GM18511 (cell line): ENCODE data around the gene FSTL5.
A peak's percentile ranks its signal among the peaks of the same experiment; 100 is the strongest.

ENCODE experiments used
- ATAC-seq: cut with Tn5 transposase; IDR thresholded peaks from one replicate; pipeline ENCODE4 v1.9.1; 2021; ENCODE audit warnings: mild to moderate bottlenecking, moderate library complexity; ENCODE audit not compliant: unreplicated experiment

Gene FSTL5

DNA sequence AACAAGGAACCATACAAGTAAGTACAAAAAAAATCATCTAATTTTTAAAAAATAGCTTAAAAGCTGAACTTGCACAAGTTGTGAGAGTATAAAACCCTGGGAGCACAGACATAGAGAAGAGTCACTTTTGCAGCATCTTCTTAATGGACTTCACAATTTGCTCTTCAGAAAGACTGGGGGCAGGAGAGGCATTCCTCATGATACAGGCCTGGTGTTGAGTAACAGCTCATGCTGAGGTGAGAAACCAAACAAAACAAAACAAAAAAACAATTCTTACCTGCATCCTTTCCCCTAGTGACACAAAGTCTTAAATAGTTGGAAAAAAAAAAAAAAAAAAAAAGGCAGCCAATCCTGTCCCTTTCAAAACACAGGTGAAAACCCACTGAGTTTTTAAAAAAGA, 562.8 kb downstream of the FSTL5 start:
- no peak for ATAC-seq

DNA sequence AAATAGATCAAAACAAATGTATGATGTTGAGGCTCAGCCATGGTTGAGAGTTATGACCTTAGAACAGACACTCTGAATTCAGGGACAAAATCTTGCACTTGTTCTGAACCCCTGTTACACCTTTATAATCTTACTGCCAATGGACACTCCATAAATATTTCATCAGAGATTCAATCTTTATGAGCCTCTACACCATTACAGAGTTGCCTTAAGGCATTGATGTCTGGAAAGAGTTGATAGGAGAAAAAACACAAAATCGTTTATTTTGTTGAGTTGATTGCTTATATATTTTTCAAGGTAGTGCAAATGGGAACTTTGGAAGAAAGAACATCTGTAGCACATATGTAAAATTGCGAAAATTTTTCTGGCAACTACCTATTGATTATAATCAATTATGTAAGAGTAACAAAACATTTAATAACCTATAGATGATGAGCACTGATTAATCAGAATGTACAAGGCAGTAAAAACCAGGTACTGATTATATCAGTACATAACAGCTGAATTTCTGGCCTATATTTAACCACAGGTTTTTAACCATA, 568.5 kb downstream of the FSTL5 start:
- ATAC-seq: no peak

GRCh38 chr4:161585011-161585410, 578.8 kb downstream of the FSTL5 start:
- no peak for ATAC-seq

GRCh38 chr4:161583549-161583948, 580.3 kb downstream of the FSTL5 start:
- no peak for ATAC-seq

GRCh38 chr4:161581262-161582230, 582.3 kb downstream of the FSTL5 start:
- peak; percentile 47 for ATAC-seq

- ATAC-seq: no peak
These were observed 586.1 kb downstream of the FSTL5 start for GRCh38 chr4:161577579-161578301.

DNA sequence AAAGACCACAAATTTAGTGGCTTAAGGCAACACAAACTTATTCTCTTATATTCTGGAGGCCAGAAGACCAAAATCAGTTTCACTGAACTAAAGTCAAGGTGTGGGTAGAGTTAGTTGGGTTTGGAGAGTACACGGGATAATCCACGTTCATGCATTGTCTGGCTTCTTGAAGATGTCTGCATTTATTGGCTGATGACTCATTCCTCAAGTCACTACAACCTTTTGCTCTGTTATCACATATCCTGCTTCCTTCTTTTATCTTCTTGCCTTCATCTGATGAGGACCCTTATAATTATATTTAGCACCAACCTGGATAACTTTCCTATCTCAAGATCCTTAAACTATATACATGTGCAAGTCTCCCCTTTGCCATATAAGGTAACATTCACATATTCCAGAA, 590.0 kb downstream of the FSTL5 start:
- ATAC-seq: no peak

DNA sequence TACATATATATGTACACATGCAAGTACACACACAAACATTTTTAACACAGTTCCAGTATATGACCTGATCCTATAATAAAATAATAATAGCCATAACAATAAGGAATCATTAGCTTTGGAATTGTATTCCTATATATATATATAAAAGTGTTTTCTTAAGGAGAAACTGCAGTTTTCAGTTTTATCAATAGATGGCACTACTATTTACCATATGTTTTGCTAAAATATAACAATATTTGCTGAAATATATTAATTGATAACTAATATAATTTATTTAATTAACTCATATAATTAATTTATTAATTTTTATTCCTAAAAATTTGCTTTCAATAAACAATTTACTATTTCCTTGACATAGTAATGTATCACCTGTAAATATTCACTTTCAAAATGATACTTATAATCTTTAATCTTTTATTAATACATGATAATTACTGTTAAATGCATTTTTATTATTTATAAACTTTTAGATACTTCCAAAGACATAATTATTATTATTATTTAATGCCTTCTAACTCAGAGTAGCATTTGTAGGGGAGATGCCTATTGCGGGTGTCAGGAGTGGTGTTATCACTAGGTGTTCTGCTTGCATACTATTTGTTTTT, 599.5 kb downstream of the FSTL5 start:
- no peak for ATAC-seq

- ATAC-seq: peak; percentile 82
These were observed 607.8 kb downstream of the FSTL5 start for GRCh38 chr4:161555689-161556660.

DNA sequence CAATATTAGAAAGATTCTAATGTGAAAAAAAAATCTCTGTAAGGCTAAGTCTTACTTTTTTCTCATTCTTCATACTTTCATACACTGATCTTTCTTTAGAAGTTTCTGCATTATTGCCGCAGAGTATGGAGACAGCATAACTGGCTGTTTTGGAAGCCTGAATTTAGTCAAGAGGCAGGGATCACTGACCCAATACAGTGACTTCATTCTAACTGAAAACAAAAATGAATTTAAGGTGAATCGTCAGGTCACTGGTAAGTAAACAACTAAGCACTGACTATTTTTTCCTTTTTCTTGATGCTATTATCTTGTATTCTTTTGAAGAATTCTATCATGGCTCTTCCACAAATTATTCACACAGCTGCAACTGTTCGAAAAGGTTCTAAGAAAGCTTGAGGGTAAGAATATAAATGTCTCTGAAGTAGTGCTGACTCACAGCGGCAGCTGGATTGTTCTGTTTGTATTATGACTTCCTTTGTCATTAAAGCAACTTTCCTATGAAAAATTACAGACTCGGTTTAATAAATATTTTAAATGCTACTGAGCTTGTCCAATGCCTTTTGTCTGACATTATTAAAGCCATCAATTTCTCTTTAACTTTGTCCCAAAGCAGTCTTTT, 609.3 kb downstream of the FSTL5 start:
- ATAC-seq: no peak

- ATAC-seq: no peak
These were observed 616.9 kb downstream of the FSTL5 start for GRCh38 chr4:161546902-161547301.

DNA sequence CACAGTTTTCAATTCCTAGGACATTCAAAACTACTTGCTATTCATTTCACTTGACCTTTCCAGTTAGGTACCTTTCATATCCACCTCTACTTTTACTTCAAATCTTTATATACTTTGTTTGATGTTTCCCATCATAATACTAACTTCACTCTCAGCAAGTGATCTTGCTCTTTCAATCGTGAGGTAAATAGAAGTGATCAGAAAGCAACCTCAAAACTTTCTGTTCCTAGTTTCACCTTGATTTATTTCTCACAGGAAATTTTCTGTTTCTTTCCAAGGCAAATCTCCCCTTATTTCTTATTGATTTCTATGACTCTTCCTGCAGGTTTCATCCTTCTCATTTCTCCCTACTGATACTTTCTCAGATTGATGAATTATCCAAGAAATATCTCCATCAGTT, 623.5 kb downstream of the FSTL5 start:
- ATAC-seq: peak; percentile 43

GRCh38 chr4:161538941-161539340, 624.9 kb downstream of the FSTL5 start:
- no peak for ATAC-seq

- no peak for ATAC-seq
These were observed 633.1 kb downstream of the FSTL5 start for GRCh38 chr4:161530710-161531109.

GRCh38 chr4:161525121-161525520, 638.7 kb downstream of the FSTL5 start:
- ATAC-seq: no peak

GRCh38 chr4:161522031-161522430, 641.8 kb downstream of the FSTL5 start:
- ATAC-seq: no peak

DNA sequence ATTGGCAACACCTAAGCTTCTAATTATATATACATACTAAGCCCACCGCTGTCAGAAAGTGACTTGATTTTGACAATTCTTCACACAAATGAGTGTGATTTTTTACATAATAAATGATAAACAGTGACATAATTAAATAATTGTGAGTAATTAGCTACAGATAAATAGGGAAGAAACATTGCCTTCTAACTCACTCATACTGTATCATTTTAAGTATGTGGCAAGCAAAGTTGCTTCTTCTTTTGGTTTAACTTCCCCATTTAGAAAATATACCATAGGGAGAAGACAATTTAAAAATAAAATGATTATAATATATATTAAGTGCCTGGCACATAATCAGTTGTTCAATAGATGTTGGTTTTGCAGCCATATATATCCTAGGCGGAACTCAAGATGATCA, 644.2 kb downstream of the FSTL5 start:
- ATAC-seq: no peak

- ATAC-seq: no peak
These were observed 645.9 kb downstream of the FSTL5 start for GRCh38 chr4:161517941-161518340.

DNA sequence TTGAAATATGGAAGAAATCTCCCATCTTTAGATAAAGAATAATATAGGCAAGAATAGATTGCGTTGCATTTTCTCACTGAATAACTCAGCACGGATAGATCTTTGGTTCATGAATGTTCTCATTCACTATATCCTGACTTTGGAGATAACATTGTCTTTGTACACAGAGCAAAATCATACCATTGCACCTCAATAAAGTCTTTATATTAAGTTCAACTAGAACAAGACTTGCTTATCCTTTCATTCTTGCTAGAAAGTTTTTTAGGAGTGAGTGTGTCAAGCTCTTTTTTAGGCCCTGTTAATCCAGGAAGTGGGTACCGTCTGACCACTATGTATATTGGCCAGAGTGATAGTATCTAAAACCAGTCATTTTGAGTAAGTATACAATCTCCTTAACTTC, 658.7 kb downstream of the FSTL5 start:
- no peak for ATAC-seq

DNA sequence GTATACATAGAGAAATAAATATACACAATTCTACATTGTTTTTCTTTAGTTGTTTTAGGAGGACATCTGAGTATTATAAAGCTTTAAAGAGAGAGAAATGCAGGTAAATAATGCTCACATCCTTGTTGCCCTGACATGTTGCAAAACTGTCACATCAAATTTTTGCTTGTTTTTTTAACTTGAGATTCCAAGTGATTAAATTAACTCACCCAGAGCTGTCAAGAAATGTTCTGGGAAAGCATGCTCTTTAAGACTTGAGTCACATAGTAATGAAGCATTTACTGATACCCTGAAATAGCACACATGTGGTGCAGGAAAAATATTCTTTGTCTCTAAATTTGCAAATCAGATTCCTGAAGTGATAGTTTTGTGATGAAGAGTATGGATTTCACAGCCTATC, 665.6 kb downstream of the FSTL5 start:
- ATAC-seq: no peak
